IPS-20b (cell line): ENCODE results near the gene LRG1.
A peak's percentile ranks its signal among the peaks of the same experiment; 100 is the strongest.

Source experiments
- H3K27ac ChIP-seq: one replicate; pipeline ENCODE4 v1.5.1; 2013; ENCODE audit warnings: low read length
- H3K27me3 ChIP-seq: 2 replicates; pipeline ENCODE4 v1.6.1; 2013; ENCODE audit warnings: mild to moderate bottlenecking, low read length, inconsistent platforms; ENCODE audit not compliant: insufficient read depth
- H3K36me3 ChIP-seq: 2 replicates; pipeline ENCODE4 v1.6.1; 2013; ENCODE audit warnings: low read depth, mild to moderate bottlenecking, inconsistent platforms, low read length, moderate library complexity; ENCODE audit not compliant: insufficient read depth
- H3K4me1 ChIP-seq: 2 replicates; pipeline ENCODE4 v1.6.1; 2013; ENCODE audit warnings: mild to moderate bottlenecking, control low read depth, inconsistent platforms, low read length, moderate library complexity; ENCODE audit not compliant: insufficient read depth
- H3K4me3 ChIP-seq: 2 replicates; pipeline ENCODE4 v1.5.1; 2013; ENCODE audit warnings: mild to moderate bottlenecking, low read length, inconsistent platforms
- H3K9ac ChIP-seq: 2 replicates; pipeline ENCODE4 v1.6.1; 2013; ENCODE audit warnings: low read depth, mild to moderate bottlenecking, inconsistent platforms, low read length, moderate library complexity
- H3K9me3 ChIP-seq: 2 replicates; pipeline ENCODE4 v1.6.1; 2013; ENCODE audit warnings: mild to moderate bottlenecking, low read depth, low read length, inconsistent platforms; ENCODE audit not compliant: insufficient read depth

Gene LRG1

DNA sequence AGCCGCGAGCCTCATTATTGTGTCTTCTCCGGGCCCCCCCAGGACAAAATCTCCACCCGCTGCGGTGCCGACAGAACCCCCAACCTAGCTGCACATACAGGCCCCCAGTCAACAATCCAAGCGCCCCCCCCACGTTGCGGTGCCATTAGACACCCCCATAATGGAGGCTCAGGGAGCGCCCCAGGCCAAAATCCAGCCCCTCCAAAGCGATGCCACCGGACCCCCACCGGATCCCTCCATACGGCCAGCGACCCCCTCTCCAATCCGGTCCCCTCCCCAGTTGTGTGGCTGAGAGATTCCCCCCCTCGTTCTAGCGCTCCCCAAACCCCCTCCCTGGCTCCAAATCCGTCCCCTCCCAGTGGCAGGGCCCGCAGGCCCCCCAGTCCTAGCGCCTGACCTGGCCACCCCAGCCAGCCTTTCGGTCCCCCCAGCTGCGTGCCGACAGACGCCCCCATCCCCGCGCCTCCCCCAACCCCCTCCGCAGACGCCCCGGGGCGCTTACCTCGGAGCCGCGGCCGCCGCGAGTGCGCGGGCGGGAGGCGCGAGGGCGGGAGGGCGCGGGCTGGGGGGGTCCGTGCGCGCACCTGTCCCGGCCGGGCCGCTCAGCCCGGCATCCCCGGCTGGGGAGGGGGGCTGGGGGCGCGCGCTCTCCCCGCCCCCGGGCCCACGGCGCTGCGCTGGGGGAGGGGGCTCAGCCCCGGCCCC lies 41.3 kb upstream of the LRG1 start:
- H3K4me3 ChIP-seq: peak overlapping the region; percentile 70
- H3K27ac ChIP-seq: no peak overlapping the region
- no peaks in the 10 kb centered on the region for H3K4me1 ChIP-seq
- H3K9me3 ChIP-seq: no peaks in the 10 kb centered on the region
- peak overlapping the region; percentile 51; the same call in 1 of the 2 replicates for H3K9ac ChIP-seq
- no peaks in the 10 kb centered on the region for H3K36me3 ChIP-seq
- H3K27me3 ChIP-seq: peaks cover 59% of the 10 kb centered on the region

DNA sequence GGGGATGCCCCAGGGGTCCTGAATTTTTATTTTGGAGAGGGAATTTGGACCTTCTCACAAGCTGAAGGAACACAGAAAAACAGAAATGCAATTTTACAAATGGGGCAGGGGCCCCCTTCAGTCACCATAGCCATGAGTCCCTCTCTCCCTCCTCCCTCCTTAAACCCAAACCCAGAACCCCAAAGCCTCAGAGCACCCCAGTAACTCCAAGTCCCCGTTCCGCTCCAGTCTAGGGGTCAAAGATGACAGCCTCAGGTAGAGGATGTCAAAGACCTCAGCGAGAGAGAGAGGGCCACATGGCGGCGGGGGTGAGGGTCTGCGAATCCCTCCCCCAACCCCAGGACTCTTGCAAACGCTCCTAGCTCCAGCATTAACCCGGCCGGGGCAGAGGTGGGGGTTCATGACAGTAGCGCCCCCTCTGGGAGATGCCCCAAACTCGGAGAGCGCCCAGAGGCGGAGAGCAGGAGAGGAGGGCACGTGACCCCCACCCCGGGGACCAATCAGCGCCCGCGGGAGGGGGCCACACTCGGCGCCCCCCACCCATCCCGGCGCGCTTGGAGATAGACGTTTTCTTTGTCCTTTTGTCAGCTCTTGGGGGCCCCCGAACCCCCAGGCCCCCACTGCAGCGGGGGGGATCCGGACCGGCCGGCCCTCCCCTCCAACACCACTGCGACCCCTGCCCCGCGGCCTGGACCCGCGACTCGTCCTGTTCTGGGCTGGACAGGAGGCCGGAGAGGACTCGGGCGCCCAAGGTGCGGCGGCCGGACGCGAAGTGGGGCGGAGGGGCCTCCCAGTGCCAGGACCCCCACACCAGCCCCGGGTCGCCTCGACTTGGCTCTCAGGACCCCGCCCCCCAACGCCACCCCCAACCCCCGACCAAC lies 40.4 kb upstream of the LRG1 start:
- H3K4me1 ChIP-seq: peaks cover 6% of the 10 kb centered on the region; the same call in 1 of the 2 replicates
- H3K9ac ChIP-seq: no peak overlapping the region
- peaks cover 51% of the 10 kb centered on the region for H3K27me3 ChIP-seq
- H3K9me3 ChIP-seq: no peaks in the 10 kb centered on the region
- no peak overlapping the region for H3K27ac ChIP-seq
- H3K4me3 ChIP-seq: peak overlapping the region; percentile 70; the same call in 1 of the 2 replicates
- H3K36me3 ChIP-seq: no peaks in the 10 kb centered on the region

DNA sequence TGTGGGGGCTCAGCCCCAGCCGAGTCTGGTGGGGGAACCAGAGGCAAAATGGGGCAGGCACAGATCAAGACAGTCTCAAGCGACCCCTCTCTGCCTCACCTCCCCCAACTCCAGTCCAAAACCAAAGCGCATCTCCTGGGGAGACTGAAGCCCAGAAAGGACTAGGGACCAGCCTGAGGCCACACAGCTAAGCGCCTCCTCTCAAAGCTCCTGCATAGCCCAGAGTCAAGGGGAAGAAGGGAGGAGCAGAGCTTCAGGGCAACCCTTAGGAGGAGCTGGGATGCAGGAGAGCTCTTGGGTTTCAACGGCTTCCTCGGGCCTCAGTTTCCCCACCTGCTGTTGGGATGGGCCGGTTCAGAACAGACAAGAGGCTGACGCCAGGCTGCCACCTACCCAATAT lies 39.6 kb upstream of the LRG1 start:
- Histone ChIP-seq H3K9me3 (no peaks in the 10 kb centered on the region), H3K36me3 (no peaks in the 10 kb centered on the region), H3K27ac (no peak overlapping the region), H3K9ac (no peak overlapping the region), H3K4me1 (peaks cover 11% of the 10 kb centered on the region; the same call in 1 of the 2 replicates), H3K27me3 (peaks cover 42% of the 10 kb centered on the region), H3K4me3 (no peak overlapping the region)

DNA sequence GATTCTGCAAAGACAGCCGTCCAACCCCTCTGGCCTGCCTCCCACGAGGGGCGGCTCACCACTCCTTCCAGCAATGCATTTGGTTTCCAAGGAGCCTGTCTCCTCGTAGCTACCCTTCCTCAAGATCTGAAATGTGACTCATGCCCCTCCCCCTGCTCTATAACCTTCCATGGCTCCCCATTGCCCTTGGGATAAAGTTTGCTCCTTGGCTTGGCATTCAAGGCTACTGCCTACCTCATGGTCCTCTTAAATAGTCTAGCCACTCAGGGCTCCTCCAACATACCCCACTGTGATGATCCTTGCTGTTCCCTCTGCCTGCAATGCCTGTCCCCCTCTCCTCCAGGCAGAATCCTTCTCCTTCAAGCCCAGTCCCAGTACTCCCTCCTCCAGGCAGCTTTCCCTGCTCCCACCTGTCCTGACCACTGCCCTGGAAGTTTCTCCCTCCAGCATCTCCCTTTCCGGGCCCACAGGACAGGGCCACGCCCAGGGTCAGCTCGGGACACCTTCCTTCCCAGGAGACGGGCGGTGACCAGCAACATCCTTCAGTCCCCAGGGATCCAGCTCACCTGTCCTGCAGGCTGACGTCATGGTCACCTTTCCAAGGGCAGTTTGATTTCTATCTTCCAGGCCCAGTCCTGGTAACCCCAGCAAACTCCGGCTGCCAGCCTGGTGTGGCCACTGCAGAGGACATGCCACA lies 38.9 kb upstream of the LRG1 start:
- Histone ChIP-seq H3K4me3 (no peak overlapping the region), H3K27me3 (peaks cover 37% of the 10 kb centered on the region), H3K9me3 (no peaks in the 10 kb centered on the region), H3K27ac (no peak overlapping the region), H3K9ac (no peak overlapping the region), H3K36me3 (no peaks in the 10 kb centered on the region), H3K4me1 (peaks cover 11% of the 10 kb centered on the region; the same call in 1 of the 2 replicates)

DNA sequence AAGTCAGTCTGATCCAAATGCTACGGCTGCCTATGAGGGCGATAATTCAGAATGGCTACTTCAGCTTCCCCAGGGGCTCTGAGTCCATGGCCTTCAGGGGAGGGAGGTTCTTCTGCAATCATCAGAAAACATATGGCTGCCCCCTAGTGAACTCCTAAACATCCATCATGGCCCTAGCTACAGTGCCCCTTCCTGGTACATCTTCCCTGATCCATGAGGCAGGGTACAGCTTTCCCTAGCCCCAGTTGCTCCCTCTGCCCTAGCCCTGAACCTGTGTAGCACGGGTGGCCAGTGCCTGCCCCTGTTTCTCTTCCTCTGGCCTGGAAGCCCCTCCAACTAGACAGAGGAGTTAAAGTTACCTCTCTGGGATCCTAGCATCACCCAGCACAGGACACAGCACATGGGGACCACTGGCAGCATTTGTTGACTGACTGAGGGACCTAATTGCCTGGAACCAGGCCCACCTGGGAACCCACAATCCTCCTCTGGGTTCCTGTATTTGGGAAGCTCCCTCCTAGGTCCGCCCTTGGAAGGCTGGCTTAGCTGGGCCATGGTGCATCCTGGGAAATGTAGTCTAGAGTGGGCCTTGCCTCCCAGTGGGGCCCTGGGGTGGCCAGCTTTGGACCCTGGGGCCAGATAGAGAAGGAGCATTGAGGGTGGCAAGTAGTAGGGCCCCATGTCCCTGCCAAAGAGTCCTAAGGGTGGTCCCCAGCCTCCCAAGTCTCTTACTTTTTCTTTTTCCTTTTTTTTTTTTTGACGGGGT lies 37.4 kb upstream of the LRG1 start:
- peaks cover 11% of the 10 kb centered on the region; the same call in 1 of the 2 replicates for H3K4me1 ChIP-seq
- no peaks in the 10 kb centered on the region for H3K36me3 ChIP-seq
- H3K9me3 ChIP-seq: no peaks in the 10 kb centered on the region
- no peak overlapping the region for H3K27ac ChIP-seq
- no peak overlapping the region for H3K9ac ChIP-seq
- peaks cover 24% of the 10 kb centered on the region for H3K27me3 ChIP-seq
- no peak overlapping the region for H3K4me3 ChIP-seq

DNA sequence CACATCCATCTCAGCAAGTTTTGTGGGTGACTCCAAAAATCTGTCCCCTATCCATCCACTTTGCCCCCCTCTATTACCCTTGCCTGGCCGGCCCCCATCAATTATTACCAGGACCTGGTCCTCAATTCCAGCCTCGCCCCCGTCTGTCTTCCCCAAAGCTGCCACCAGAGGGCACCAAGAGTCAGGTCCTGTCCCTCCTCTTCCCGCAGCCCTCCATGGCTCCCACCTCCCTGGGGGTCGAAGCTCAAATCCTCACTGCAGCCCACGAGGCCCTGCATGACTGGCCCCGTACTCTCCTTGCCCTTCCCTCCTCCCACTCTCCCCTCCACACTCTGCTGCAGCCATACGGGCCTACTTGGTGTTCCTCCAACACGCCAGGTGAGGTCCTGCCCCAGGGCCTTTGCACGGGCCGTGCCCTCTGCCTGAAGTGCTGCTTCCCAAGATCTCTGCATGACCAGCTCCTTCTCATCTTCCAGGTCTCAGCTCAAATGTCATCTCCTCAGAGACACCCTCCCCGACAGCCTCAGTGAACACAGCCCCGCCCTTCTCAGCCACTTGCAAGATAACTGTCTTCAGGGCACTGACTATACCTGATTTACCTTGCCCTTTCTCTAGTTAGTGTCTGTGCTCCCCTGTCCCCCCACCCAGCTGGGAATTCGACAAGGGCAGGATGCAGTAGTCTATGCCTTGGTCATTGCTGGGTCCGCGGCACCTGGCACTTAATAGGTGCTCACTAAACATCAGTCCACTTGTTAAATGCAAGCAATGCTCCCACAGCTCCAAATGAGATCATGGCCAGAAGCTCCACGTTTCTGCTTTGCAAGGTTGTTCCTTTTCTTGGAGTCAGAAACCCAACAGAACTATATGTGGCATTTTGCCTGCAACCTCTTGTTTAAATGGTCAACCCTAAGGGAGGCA lies 36.4 kb upstream of the LRG1 start:
- Histone ChIP-seq H3K4me1 (peaks cover 11% of the 10 kb centered on the region; the same call in 1 of the 2 replicates), H3K27ac (no peak overlapping the region), H3K9me3 (no peaks in the 10 kb centered on the region), H3K36me3 (no peaks in the 10 kb centered on the region), H3K27me3 (peaks cover 18% of the 10 kb centered on the region), H3K4me3 (no peak overlapping the region), H3K9ac (0 out of 2 replicates have a peak overlapping the region, but pooled peaks have one; percentile 52)

DNA sequence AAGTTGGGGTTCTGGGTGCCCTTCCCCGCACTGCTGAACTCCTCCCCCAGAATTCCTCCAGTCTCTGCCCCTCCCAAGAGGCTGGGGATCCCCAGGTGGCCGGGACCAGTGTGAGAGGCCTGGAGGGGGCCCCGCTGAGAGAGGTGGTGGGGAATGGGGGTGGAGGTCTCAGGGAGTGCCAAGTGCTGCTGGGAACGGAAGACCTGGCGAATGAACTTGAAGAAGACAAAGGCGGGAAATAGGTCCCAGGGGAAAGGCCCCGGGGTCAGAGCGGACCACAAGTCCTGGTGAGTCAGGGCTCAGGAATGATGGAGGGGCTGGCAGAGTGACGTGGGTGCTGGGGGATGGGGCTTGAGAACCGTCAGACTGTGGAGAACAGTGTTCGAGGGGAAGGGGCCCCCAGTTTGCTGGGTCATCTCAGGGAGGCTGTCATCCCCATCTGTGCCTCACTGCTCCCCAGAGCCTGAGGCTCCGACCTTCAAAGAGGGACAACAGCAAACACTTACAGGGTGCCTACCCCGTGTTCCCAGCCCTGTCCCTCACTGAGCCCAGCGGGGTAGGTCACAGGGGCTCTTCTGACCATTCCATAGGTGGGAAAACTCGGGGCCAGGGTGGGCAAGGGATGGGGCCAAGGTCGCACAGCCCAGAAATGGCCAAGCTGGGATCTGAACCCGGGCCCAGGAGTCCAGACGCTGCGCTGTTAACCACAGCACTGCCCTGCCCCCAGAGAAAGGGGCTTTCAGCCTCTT lies 35.6 kb upstream of the LRG1 start:
- Histone ChIP-seq H3K9ac (peak overlapping the region; percentile 52; the same call in 1 of the 2 replicates), H3K4me1 (peaks cover 11% of the 10 kb centered on the region; the same call in 1 of the 2 replicates), H3K4me3 (peak overlapping the region; percentile 38; the same call in 1 of the 2 replicates), H3K27me3 (peaks cover 18% of the 10 kb centered on the region), H3K36me3 (no peaks in the 10 kb centered on the region), H3K27ac (peak overlapping the region; percentile 28), H3K9me3 (no peaks in the 10 kb centered on the region)

DNA sequence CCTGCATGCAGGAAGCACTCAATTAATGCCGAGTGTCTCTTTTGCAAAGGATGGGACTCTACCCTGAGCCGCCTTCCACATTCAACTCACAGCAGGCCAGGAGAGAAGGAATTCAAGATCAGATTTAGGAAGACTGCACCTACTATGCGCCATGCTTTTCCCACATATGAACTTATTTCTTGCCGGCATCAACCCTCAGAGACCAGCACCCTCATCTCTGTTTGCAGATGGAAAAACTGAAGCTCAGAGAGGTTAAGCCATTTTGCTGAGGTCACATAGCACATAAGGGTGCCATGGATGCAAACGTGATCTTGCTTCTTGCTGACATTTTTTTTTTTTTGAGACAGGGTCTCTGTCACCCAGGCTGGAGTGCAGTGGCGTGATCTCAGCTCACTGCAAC lies 33.8 kb upstream of the LRG1 start:
- no peak overlapping the region for H3K9ac ChIP-seq

DNA sequence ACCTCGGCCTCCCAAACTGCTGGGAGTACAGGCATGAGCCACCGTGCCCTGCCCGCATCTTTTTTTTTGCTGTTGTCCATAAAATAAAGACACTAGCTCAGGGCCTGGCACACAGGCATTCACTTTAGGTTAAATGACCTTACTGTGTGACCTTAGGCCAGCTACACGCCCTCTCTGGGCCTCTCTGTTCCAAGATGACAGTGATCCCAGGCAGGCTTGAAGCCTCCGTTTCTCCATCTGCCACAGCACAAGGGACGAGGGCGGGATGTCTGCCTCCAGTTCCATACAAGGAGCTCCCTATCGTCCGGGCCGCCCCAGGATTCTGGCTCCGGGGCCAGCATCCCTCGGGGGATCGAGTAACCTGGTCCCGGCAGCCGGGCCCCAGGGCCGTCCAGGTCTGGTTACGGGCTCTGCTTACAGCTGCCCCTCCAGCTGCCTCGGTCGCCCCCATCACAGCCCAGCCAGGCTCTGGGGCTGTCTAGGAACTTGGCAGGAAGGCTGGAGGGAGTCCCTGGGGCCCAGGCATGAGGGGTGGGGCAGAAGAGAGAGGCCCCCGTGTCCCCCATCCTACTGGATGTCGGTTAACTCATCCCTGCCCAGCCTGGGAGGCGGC lies 31.6 kb upstream of the LRG1 start:
- H3K27me3 ChIP-seq: no peaks in the 10 kb centered on the region
- H3K9ac ChIP-seq: no peak overlapping the region
- H3K27ac ChIP-seq: no peak overlapping the region
- H3K4me3 ChIP-seq: no peak overlapping the region
- peaks cover 11% of the 10 kb centered on the region; the same call in 1 of the 2 replicates for H3K4me1 ChIP-seq
- H3K36me3 ChIP-seq: no peaks in the 10 kb centered on the region
- H3K9me3 ChIP-seq: no peaks in the 10 kb centered on the region

More for the DNA sequence above, 33.8 kb upstream of the LRG1 start:
- Histone ChIP-seq H3K4me3 (no peak overlapping the region), H3K4me1 (peaks cover 11% of the 10 kb centered on the region; the same call in 1 of the 2 replicates), H3K27ac (no peak overlapping the region), H3K9me3 (no peaks in the 10 kb centered on the region), H3K36me3 (no peaks in the 10 kb centered on the region), H3K27me3 (0 out of 2 replicates have a peak, but pooled peaks cover under 1% of the 10 kb centered on the region)
